Osteocyte (in vitro differentiated cells): ENCODE data around the gene ST7. TPM values are rescaled to one million over a fixed set of nuclear protein-coding genes. Genes with fewer than 3 reads are reported as not detected.

ENCODE experiments used
- DNase-seq: peaks from one replicate; pipeline ENCODE4 v3.0.0; 2021; ENCODE audit warnings: mixed read lengths; ENCODE audit not compliant: unreplicated experiment; ENCODE audit errors: extremely low spot score
- H3K27ac Mint-ChIP-seq: one replicate; pipeline ENCODE4 v1.8.0; 2021; ENCODE audit warnings: mild to moderate bottlenecking, mixed read lengths; ENCODE audit not compliant: unreplicated experiment
- H3K27me3 Mint-ChIP-seq: one replicate; pipeline ENCODE4 v1.8.0; 2021; ENCODE audit warnings: mixed read lengths; ENCODE audit not compliant: unreplicated experiment
- H3K36me3 Mint-ChIP-seq: one replicate; pipeline ENCODE4 v1.8.0; 2021; ENCODE audit warnings: mixed read lengths; ENCODE audit not compliant: unreplicated experiment
- H3K4me1 Mint-ChIP-seq: one replicate; pipeline ENCODE4 v1.8.0; 2021; ENCODE audit warnings: mixed read lengths; ENCODE audit not compliant: unreplicated experiment
- H3K4me3 Mint-ChIP-seq: one replicate; pipeline ENCODE4 v1.8.0; 2021; ENCODE audit warnings: mild to moderate bottlenecking, moderate library complexity, mixed read lengths; ENCODE audit not compliant: unreplicated experiment
- H3K9me3 Mint-ChIP-seq: one replicate; pipeline ENCODE4 v1.8.0; 2021; ENCODE audit warnings: mixed read lengths; ENCODE audit not compliant: unreplicated experiment
- CTCF ChIP-seq: fragments of 200-600 bp; sonication (generic); IDR thresholded peaks from 2 replicates; pipeline ENCODE4 v1.5.0; 2021; ENCODE audit warnings: antibody characterized with exemption, mild to moderate bottlenecking, moderate library complexity
- total RNA-seq: library from RNA; stranded (reverse); gene quantifications from 2 replicates; pipeline ENCODE4 v1.2.1, GENCODE V29; 2021

Gene ST7
- total RNA-seq, 1 donor from 2014 or later = 68.5 TPM

- no peak for TF ChIP-seq CTCF
- Mint-ChIP-seq H3K27me3 (no peaks in the 10 kb centered on the region), H3K4me1 (peaks cover 11% of the 10 kb centered on the region), H3K36me3 (peaks cover 34% of the 10 kb centered on the region), H3K4me3 (no peak overlapping the region), H3K9me3 (no peaks in the 10 kb centered on the region), H3K27ac (peak overlapping the region; percentile 62)
- DNase-seq = no peak
Measured at GRCh38 chr7:117169907-117170306, 216.6 kb downstream of the ST7 start.

- H3K27ac Mint-ChIP-seq = no peak overlapping the region
- peaks cover 11% of the 10 kb centered on the region for H3K4me1 Mint-ChIP-seq
- no peak for DNase-seq
- H3K9me3 Mint-ChIP-seq = no peaks in the 10 kb centered on the region
- no peaks in the 10 kb centered on the region for H3K27me3 Mint-ChIP-seq
- TF ChIP-seq CTCF = no peak
- H3K4me3 Mint-ChIP-seq = no peak overlapping the region
- H3K36me3 Mint-ChIP-seq = peaks cover 38% of the 10 kb centered on the region
Measured at GRCh38 chr7:117171106-117171505, 217.8 kb downstream of the ST7 start.

GRCh38 chr7:117172283-117172682 is 219.0 kb downstream of the ST7 start:
- DNase-seq = no peak
- Mint-ChIP-seq H3K4me1 (peaks cover 11% of the 10 kb centered on the region), H3K36me3 (peaks cover 48% of the 10 kb centered on the region), H3K27me3 (no peaks in the 10 kb centered on the region), H3K9me3 (no peaks in the 10 kb centered on the region), H3K27ac (no peak overlapping the region), H3K4me3 (no peak overlapping the region)
- TF ChIP-seq CTCF = no peak

GRCh38 chr7:117173035-117173770 is 219.9 kb downstream of the ST7 start:
- Mint-ChIP-seq H3K27ac (peak overlapping the region; percentile 19), H3K4me3 (no peak overlapping the region), H3K36me3 (peaks cover 56% of the 10 kb centered on the region), H3K4me1 (peaks cover 11% of the 10 kb centered on the region), H3K9me3 (no peaks in the 10 kb centered on the region), H3K27me3 (no peaks in the 10 kb centered on the region)
- no peak for DNase-seq
- no peak for TF ChIP-seq CTCF

GRCh38 chr7:117176206-117176605 is 222.9 kb downstream of the ST7 start:
- Mint-ChIP-seq H3K9me3 (no peaks in the 10 kb centered on the region), H3K36me3 (peaks cover 65% of the 10 kb centered on the region), H3K4me3 (no peak overlapping the region), H3K4me1 (peaks cover 8% of the 10 kb centered on the region), H3K27ac (no peak overlapping the region), H3K27me3 (no peaks in the 10 kb centered on the region)
- no peak for TF ChIP-seq CTCF
- no peak for DNase-seq
